GM13976 (cell line): ENCODE results near the gene CADM2.
"Not testable (repeated sequence)": the region's sequence is repeated elsewhere in the genome, so short reads cannot be mapped to it uniquely, and the experiment has no call there.

Source experiments
- DNase-seq: peaks from one replicate; pipeline ENCODE4 v3.0.0; 2012; ENCODE audit warnings: low spot score
- in situ Hi-C: fragments of 300-500 bp; cut with MboI; formaldehyde crosslinking; loops from one replicate; pipeline ENCODE4 v1.12.0; 2022; ENCODE audit warnings: low sequenced_read_pairs, mixed read lengths, inconsistent platforms; ENCODE audit not compliant: unreplicated experiment
- TF ChIP-seq, protein P1 (sequence below): IDR thresholded peaks from 2 replicates; pipeline ENCODE4 v1.5.1; 2012; ENCODE audit warnings: borderline replicate concordance, mild to moderate bottlenecking; ENCODE audit not compliant: insufficient read depth; ENCODE audit errors: extremely low read depth, missing control alignments, control extremely low read depth

CADM2 gene

DNA sequence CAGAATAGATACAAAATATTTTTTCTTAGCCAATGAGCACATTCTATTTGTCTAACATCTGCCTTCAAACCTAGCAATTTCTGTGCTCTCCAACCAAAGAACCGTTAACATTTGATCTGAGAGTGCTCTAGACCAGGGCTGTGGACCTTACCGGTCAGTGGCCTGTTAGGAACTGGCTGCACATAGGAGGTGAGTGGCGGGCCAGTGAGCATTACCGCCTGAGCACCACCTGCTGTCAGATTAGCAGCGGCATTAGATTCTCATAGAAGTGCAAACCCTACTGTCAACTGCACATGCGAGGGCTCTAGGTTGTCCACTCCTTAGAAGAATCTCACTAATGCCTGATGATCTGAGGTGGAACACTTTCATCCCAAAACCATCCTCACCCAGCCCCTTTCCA, 131.7 kb downstream of the CADM2 start:
- TF ChIP-seq, protein P1, sequence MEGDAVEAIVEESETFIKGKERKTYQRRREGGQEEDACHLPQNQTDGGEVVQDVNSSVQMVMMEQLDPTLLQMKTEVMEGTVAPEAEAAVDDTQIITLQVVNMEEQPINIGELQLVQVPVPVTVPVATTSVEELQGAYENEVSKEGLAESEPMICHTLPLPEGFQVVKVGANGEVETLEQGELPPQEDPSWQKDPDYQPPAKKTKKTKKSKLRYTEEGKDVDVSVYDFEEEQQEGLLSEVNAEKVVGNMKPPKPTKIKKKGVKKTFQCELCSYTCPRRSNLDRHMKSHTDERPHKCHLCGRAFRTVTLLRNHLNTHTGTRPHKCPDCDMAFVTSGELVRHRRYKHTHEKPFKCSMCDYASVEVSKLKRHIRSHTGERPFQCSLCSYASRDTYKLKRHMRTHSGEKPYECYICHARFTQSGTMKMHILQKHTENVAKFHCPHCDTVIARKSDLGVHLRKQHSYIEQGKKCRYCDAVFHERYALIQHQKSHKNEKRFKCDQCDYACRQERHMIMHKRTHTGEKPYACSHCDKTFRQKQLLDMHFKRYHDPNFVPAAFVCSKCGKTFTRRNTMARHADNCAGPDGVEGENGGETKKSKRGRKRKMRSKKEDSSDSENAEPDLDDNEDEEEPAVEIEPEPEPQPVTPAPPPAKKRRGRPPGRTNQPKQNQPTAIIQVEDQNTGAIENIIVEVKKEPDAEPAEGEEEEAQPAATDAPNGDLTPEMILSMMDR = no peak
- DNase-seq = no peak
- in situ Hi-C loops = no loop called here

DNA sequence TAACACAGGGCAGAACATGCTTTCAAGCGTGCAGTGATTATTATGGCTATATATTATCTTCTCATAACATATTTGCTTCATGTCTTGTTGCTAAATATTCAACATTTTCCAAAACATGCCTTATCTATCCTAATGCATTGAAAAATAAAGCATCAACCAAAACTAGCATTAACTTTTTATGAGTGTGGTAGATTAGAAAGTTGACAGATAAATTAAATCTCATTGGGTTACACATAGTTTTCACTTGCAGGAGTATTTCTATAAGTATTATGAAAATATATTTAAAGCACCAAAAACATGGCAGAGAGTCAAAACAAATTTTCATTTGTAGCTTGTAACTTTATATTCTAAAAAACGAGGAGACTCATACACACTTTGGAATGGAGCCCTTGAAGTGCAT, 141.5 kb downstream of the CADM2 start:
- in situ Hi-C loops = no loop called here
- DNase-seq = no peak

DNA sequence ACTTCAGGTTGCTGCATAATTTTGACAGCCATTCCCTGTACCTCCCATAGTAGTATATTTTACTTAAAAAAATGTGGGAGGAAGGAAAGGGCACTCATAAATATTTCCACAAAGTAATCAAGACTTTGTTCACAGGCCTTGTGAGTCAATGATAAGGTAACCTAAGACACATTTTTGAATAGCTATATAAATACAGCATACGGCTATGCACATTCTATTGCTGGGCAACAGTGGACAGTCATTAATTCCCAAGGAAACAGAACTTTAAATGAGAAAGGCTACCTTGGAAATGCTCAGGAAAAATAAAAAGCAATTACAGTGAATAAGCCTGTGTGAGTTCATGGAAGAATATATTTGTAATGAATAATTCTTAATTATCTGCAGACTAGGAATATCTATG, 144.0 kb downstream of the CADM2 start:
- TF ChIP-seq, protein P1 = no peak
- in situ Hi-C loops = no loop called here
- no peak for DNase-seq

More for the DNA sequence above, 141.5 kb downstream of the CADM2 start:
- TF ChIP-seq, protein P1 = no peak

DNA sequence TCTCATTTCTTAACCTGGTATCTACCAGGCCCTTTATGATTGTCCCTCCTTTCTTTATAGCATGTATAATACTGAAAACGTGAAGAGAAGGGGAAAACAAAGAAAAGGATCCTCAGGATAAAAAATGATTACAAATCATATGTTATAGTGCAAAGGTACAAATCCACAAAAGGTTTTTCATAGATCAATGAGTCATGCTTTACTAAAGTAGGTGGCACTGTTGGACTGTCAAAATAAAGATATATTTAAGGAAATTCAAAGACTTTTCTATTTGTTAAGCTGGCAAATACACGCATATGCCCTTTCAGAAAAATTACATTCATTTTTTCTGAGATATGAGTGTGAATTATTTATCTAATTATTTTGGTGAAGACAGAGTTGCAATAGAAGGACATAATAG, 151.6 kb downstream of the CADM2 start:
- in situ Hi-C loops = no loop called here
- TF ChIP-seq, protein P1 = no peak
- no peak for DNase-seq

DNA sequence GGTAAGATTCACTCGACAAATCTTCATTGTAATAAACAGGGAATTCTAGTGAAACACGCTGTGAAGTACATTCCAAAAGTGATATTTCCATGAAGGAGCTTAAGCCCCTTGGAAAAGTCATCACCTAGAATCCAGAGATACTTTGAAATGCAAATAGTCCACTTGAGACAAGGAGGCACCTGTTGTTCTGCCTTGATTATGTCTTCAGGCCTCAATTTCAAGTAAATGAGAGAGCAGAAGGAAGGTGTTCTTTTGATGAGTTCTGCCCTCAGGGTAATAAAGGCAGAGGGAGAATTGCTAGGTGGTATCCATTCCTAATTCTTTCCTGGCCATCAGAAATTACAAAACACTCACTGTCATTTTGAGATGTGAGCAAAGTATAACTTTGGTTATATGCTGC, 162.1 kb downstream of the CADM2 start:
- in situ Hi-C loops = no loop called here
- TF ChIP-seq, protein P1 = no peak
- DNase-seq = no peak

DNA sequence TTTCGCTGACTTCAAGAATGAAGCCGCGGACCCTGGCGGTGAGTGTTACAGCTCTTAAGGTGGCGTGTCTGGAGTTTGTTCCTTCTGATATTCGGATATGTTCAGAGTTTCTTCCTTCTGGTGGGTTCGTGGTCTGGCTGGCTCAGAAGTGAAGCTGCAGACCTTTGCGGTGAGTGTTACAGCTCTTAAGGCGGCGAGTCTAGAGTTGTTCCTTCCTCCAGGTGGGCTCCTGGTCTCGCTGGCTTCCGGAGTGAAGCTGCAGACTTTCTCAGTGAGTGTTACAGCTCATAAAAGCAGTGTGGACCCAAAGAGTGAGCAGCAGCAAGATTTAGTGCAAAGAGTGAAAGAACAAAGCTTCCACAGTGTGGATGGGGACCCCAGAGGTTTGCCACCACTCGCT, 174.1 kb downstream of the CADM2 start:
- in situ Hi-C loops, DNase-seq: not testable (repeated sequence)

DNA sequence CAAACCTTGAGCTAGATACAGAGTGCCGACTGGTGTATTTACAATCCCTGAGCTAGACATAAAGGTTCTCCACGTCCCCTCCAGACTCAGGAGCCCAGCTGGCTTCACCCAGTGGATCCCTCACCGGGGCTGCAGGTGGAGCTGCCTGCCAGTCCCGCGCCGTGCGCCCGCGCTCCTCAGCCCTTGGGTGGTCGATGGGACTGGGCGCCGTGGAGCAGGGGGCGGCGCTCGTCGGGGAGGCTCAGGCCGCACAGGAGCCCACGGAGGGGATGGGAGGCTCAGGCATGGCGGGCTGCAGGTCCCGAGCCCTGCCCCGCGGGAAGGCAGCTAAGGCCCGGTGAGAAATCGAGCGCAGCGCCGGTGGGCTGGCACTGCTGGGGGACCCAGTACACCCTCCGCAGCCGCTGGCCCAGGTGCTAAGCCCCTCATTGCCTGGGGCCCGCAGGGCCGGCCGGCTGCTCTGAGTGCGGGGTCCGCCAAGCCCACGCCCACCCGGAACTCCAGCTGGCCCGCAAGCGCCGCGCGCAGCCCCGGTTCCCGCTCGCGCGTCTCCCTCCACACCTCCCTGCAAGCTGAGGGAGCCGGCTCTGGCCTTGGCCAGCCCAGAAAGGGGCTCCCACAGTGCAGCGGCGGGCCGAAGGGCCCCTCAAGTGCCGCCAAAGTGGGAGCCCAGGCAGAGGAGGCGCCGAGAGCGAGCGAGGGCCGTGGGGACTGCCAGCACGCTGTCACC, 175.1 kb downstream of the CADM2 start:
- DNase-seq, in situ Hi-C loops: not testable (repeated sequence)

DNA sequence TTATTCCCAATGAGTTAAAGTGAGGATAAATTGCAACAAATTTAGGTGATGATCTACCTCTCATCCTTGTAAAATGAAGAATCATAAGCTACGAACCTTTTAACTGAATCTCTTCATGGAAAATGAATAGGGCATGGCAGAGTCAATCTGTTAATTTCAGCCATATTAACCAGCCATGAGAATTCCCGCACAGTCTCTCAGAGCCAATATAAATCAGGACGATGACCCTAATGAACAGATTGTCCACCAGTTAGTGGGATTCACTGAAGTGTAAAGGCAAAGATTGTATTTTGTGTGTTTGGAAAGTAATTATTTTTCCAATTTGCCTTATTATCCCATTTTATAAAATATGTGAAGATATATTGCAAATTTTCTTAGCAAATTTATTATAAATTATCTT, 183.8 kb downstream of the CADM2 start:
- TF ChIP-seq, protein P1 = no peak
- in situ Hi-C loops = no loop called here
- DNase-seq = no peak
